Smooth muscle cell (in vitro differentiated cells): Measurements from ENCODE around the gene IGSF22. TPM values are rescaled to one million over a fixed set of nuclear protein-coding genes. Genes with fewer than 3 reads are reported as not detected.
"Not testable (repeated sequence)": the region's sequence is repeated elsewhere in the genome, so short reads cannot be mapped to it uniquely, and the experiment has no call there.

Source experiments
- DNase-seq: peaks from one replicate; lab custom pipeline; 2025; ENCODE audit not compliant: unreplicated experiment; lab: John Stamatoyannopoulos, UW
- H2AFZ ChIP-seq: fragments of 200-600 bp; sonication (generic); 2 replicates; pipeline ENCODE4 v1.6.0; 2016; ENCODE audit warnings: antibody characterized with exemption, low read depth, mild to moderate bottlenecking
- H3F3A ChIP-seq: fragments of 200-600 bp; sonication (generic); 2 replicates; pipeline ENCODE4 v1.6.0; 2017; ENCODE audit warnings: antibody characterized with exemption, low read depth
- H3K27ac ChIP-seq: fragments of 200-600 bp; sonication (generic); 2 replicates; pipeline ENCODE4 v1.5.1; 2016; ENCODE audit warnings: low read depth, mild to moderate bottlenecking
- H3K27me3 ChIP-seq: fragments of 200-600 bp; sonication (generic); 2 replicates; pipeline ENCODE4 v1.6.1; 2016; ENCODE audit warnings: low read depth, mild to moderate bottlenecking
- H3K36me3 ChIP-seq: fragments of 200-600 bp; sonication (generic); 2 replicates; pipeline ENCODE4 v1.5.1; 2016; ENCODE audit warnings: low read depth
- H3K4me1 ChIP-seq: fragments of 200-600 bp; sonication (generic); 2 replicates; pipeline ENCODE4 v1.5.1; 2016; ENCODE audit warnings: low read depth
- H3K4me2 ChIP-seq: fragments of 200-600 bp; sonication (generic); 2 replicates; pipeline ENCODE4 v1.6.0; 2016; ENCODE audit warnings: mild to moderate bottlenecking
- H3K4me3 ChIP-seq: fragments of 200-600 bp; sonication (generic); 2 replicates; pipeline ENCODE4 v1.5.1; 2016; ENCODE audit warnings: mild to moderate bottlenecking
- H3K79me2 ChIP-seq: fragments of 200-600 bp; sonication (generic); 2 replicates; pipeline ENCODE4 v1.6.0; 2016; ENCODE audit warnings: low read depth, mild to moderate bottlenecking
- H3K9ac ChIP-seq: fragments of 200-600 bp; sonication (generic); 2 replicates; pipeline ENCODE4 v1.6.0; 2016; ENCODE audit warnings: low read depth
- H3K9me3 ChIP-seq: fragments of 200-600 bp; sonication (generic); replicated peaks from 2 replicates; pipeline ENCODE4 v1.5.1; 2016; ENCODE audit warnings: low read depth
- H4K20me1 ChIP-seq: fragments of 200-600 bp; sonication (generic); 2 replicates; pipeline ENCODE4 v1.6.0; 2016; ENCODE audit warnings: low read depth
- WGBS: methylation state at CpG from one replicate; pipeline ENCODE4 v1.1.7; 2016; ENCODE audit warnings: low lambda C conversion rate; 5-methylcytosine and 5-hydroxymethylcytosine counted together
- polyA plus RNA-seq: library from polyadenylated mRNA; unstranded; fragments of >200 nt; fragmentation: Nextera tagmentation; extraction: Ambion mirVana; gene quantifications from 2 replicates; pipeline ENCODE4 v1.2.1, GENCODE V29; 2016
- total RNA-seq: library from RNA; depleted of rRNA; stranded (reverse); fragments of >200 nt; gene quantifications from 2 replicates; pipeline ENCODE4 v1.2.3, GENCODE V29; 2014
- TF ChIP-seq, protein P1 (sequence below): fragments of 200-600 bp; sonication (generic); IDR thresholded peaks from 2 replicates; pipeline ENCODE4 v1.5.1; 2017; ENCODE audit warnings: borderline replicate concordance, mild to moderate bottlenecking, antibody characterized with exemption; ENCODE audit not compliant: insufficient read depth, poor library complexity, severe bottlenecking

Gene IGSF22
- total and polyA plus RNA-seq, 2 experiments from 2014 or later = not detected

DNA sequence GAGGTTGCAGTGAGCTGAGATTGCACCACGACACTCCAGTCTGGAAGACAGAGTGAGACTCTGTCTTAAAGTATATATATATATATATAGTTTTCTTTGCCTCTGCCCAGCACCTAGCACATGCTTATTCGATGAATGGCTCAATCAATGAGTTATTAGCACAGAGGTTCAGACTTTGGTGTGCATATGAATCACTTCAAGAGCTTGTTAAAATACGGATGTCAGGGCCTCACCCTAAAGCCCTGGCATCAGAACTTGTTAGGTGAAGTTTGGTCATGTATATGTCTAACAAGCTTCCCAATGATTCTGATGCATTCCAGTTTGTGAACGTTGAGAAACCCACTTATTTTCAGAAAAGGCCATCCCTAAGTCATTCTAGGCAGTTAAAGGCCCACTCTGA lies 49.2 kb downstream of the IGSF22 start:
- no peak overlapping the region for H3K27ac ChIP-seq
- no peaks in the 10 kb centered on the region for H3K79me2 ChIP-seq
- H3K9ac ChIP-seq = no peak overlapping the region
- H3K9me3 ChIP-seq = no peaks in the 10 kb centered on the region
- no peak for DNase-seq
- no peak overlapping the region for H3K4me3 ChIP-seq
- no peaks in the 10 kb centered on the region for H4K20me1 ChIP-seq
- TF ChIP-seq, protein P1, sequence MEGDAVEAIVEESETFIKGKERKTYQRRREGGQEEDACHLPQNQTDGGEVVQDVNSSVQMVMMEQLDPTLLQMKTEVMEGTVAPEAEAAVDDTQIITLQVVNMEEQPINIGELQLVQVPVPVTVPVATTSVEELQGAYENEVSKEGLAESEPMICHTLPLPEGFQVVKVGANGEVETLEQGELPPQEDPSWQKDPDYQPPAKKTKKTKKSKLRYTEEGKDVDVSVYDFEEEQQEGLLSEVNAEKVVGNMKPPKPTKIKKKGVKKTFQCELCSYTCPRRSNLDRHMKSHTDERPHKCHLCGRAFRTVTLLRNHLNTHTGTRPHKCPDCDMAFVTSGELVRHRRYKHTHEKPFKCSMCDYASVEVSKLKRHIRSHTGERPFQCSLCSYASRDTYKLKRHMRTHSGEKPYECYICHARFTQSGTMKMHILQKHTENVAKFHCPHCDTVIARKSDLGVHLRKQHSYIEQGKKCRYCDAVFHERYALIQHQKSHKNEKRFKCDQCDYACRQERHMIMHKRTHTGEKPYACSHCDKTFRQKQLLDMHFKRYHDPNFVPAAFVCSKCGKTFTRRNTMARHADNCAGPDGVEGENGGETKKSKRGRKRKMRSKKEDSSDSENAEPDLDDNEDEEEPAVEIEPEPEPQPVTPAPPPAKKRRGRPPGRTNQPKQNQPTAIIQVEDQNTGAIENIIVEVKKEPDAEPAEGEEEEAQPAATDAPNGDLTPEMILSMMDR = no peak
- H3K27me3 ChIP-seq = no peaks in the 10 kb centered on the region
- H3K36me3 ChIP-seq = no peaks in the 10 kb centered on the region
- no peaks in the 10 kb centered on the region for H3F3A ChIP-seq
- H3K4me2 ChIP-seq = no peak overlapping the region
- no peaks in the 10 kb centered on the region for H3K4me1 ChIP-seq
- WGBS = 77% methylated on average over 4 of the region's 4 CpGs
- no peak overlapping the region for H2AFZ ChIP-seq

DNA sequence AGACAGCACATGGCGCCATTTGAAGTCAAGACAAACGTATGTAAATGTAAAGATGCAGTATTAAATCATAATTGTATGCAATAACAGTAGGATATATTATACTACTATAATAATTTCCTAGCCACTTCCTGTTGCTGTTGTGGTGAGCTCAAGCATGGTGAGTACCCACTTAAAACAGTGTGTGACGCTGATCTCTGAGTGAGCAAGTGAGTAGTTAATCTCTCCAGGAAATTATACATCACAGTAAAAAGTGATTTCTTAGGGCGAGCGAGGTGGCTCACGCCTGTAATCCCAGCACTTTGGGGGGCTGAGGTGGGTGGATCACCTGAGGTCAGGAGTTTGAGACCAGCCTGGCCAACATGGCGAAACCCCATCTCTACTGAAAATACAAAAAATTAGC lies 53.8 kb downstream of the IGSF22 start:
- H3K27ac ChIP-seq, H3K27me3 ChIP-seq, H3F3A ChIP-seq, H2AFZ ChIP-seq, H3K4me1 ChIP-seq, H3K4me3 ChIP-seq, DNase-seq, H3K79me2 ChIP-seq, H3K4me2 ChIP-seq, H3K36me3 ChIP-seq, H4K20me1 ChIP-seq, H3K9ac ChIP-seq, H3K9me3 ChIP-seq: not testable (repeated sequence)
- 93% methylated on average over 7 of the region's 7 CpGs for WGBS

DNA sequence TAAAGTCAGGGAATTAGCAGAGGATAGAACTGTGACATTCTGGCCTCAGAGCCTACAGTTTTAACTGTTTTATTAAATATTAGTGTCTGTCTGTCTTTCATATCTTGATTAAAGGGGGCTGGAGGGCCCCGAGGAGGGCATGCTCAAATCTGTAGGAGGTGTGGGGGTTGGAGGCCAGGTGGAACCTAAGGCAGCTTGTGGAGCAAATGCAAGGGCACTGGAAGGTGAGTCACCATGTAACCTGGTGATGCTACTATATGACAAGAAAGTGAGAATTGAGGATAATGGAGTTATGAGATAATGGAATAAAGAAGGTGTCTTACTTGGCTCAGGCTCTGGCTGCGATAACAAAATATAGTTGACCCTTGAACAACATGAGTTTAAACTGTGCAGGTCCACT lies 54.7 kb downstream of the IGSF22 start:
- no peak for DNase-seq
- Histone ChIP-seq H4K20me1 (no peaks in the 10 kb centered on the region), H3K27me3 (no peaks in the 10 kb centered on the region), H3K4me2 (no peak overlapping the region), H3F3A (no peaks in the 10 kb centered on the region), H3K9me3 (no peaks in the 10 kb centered on the region), H2AFZ (no peak overlapping the region), H3K36me3 (no peaks in the 10 kb centered on the region), H3K79me2 (no peaks in the 10 kb centered on the region), H3K4me1 (no peaks in the 10 kb centered on the region), H3K27ac (peak overlapping the region; percentile 12), H3K4me3 (no peak overlapping the region), H3K9ac (no peak overlapping the region)
- TF ChIP-seq, protein P1 = no peak
- WGBS = 93% methylated on average over 2 of the region's 2 CpGs

DNA sequence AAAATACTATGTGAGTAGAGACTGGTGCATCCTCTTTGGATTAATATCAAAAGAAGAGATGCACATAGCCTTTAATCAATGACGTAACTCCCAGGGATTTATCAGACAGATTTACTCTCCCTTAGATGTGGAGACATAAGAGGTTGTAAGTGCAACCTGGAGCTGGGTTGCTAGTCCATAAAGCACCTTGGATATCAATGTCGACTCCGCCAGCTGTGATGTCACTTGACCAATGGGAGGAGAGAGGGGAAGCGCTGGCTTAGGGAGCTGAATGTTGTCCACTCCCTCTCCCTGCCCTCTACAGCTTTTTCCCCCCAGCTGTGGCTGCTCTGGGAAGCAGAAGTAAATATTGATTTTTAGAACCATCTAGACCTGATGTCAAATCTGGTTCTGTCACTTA lies 56.3 kb downstream of the IGSF22 start:
- no peak for DNase-seq
- Histone ChIP-seq H3K79me2 (no peaks in the 10 kb centered on the region), H3K27ac (no peak overlapping the region), H2AFZ (no peak overlapping the region), H4K20me1 (no peaks in the 10 kb centered on the region), H3K36me3 (no peaks in the 10 kb centered on the region), H3K9me3 (no peaks in the 10 kb centered on the region), H3K27me3 (no peaks in the 10 kb centered on the region), H3K4me3 (no peak overlapping the region), H3K9ac (no peak overlapping the region), H3F3A (no peaks in the 10 kb centered on the region), H3K4me2 (no peak overlapping the region), H3K4me1 (no peaks in the 10 kb centered on the region)
- 83% methylated on average over 4 of the region's 4 CpGs for WGBS
- TF ChIP-seq, protein P1 = no peak
